Measurements from ENCODE around the gene VAV1.
"Not testable (repeated sequence)": the region's sequence is repeated elsewhere in the genome, so short reads cannot be mapped to it uniquely, and the experiment has no call there.

The VAV1 gene

DNA sequence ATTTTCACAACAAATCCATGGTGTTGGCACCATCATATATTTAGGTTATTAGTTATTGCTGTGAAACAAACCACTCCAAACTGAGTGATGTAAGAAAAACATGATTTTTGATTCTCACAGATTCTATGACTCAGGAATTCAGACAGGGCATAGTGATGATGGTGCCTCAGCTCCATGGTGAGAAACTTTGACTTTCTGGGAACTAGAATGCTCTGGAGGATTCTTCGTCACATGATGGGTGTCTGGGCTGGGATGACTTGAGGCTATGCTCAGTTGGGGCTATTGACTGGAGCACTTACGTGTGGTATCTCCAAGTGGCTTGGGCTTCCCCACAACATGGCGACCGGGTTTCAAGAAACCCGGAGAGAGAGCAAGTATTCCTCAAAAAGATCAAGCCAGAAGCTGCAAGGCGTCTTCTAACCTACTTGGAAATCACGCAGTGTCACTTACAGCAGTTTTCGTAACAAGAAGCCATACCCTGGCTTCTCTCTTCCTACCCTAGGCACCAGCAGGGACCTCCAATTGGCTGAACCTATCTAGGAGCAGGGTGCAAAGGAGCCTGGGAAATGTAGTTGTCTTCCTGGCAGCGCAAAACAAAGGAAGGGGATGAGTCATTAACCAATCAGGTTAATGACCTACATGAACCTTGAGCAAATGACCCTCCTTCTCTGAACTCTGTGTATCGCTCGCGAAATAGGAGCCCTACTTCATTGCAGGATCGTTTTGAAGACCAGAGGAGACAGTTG is 22.4 kb downstream of the VAV1 start:
- Histone ChIP-seq H2AFZ (ENCODE audit: low read depth, low read length) (no peak overlapping the region), H3K27me3 (ENCODE audit: insufficient read depth, low read length) (no peaks in the 10 kb centered on the region), H3K36me3 (ENCODE audit: insufficient read depth, low read length) (no peaks in the 10 kb centered on the region), H3K4me1 (ENCODE audit: insufficient read depth, low read length) (no peaks in the 10 kb centered on the region), H3K9me3 (ENCODE audit: low read length) (peaks cover 5% of the 10 kb centered on the region), H3K4me3 (ENCODE audit: low read length) (no peak overlapping the region)

- Histone ChIP-seq H3K36me3 (ENCODE audit: insufficient read depth, low read length) (no peaks in the 10 kb centered on the region), H3K4me3 (ENCODE audit: low read length) (no peak overlapping the region), H3K27me3 (ENCODE audit: insufficient read depth, low read length) (no peaks in the 10 kb centered on the region), H3K4me1 (ENCODE audit: insufficient read depth, low read length) (no peaks in the 10 kb centered on the region), H3K9me3 (ENCODE audit: low read length) (peaks cover 3% of the 10 kb centered on the region), H2AFZ (ENCODE audit: low read depth, low read length) (no peak overlapping the region)
Measured at GRCh38 chr19:6796278-6796677, 23.8 kb downstream of the VAV1 start.

DNA sequence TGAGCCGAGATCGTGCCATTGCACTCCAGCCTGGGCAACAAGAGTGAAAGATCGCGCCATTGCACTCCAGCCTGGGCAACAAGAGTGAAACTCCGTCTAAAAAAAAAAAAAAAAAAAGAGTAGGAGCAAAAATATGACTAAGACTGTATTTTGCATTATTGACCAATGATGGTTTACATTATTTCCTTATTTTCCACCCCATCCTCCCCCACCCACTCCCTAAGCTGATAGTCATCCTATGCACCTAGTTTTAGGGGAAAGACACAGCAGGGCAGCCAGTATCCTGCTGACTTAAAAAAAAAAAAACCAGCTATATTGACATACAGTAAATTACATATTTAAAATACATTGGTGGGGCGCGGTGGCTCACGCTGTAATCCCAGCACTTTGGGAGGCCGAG is 25.1 kb downstream of the VAV1 start:
- Histone ChIP-seq H2AFZ (ENCODE audit: low read depth, low read length) (no peak overlapping the region), H3K9me3 (ENCODE audit: low read length) (no peaks in the 10 kb centered on the region), H3K4me1 (ENCODE audit: insufficient read depth, low read length) (no peaks in the 10 kb centered on the region), H3K27me3 (ENCODE audit: insufficient read depth, low read length) (no peaks in the 10 kb centered on the region), H3K36me3 (ENCODE audit: insufficient read depth, low read length) (no peaks in the 10 kb centered on the region), H3K4me3 (ENCODE audit: low read length) (no peak overlapping the region)

GRCh38 chr19:6800160-6800790 is 27.8 kb downstream of the VAV1 start:
- not testable (repeated sequence) for H3K4me1 ChIP-seq (ENCODE audit: insufficient read depth, low read length); H3K4me3 ChIP-seq (ENCODE audit: low read length); H2AFZ ChIP-seq (ENCODE audit: low read depth, low read length); H3K27me3 ChIP-seq (ENCODE audit: insufficient read depth, low read length); H3K36me3 ChIP-seq (ENCODE audit: insufficient read depth, low read length); H3K9me3 ChIP-seq (ENCODE audit: low read length)

DNA sequence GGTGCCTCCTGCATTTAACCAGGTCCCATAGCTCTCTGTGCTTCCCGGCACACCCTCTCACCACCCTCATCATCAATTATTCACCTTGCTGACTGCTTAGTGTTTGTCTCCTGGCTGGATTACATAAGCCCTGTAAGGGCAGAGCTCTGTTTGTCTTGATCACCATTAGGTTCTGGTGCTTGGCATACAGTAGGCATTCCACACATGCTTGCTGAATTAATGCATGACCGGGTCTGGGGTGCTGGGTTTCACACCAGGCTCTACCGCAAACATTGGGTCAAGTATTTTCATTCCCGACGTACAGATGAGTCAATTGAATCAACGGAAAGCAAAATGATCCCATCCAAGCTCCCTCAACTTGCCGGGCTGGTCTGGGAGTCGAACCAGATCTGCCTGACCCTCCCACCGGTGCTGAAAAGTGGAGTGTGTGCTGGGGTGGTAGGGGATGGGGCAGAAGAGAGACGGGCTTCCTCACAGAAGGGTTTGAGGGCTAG is 28.5 kb downstream of the VAV1 start:
- no peaks in the 10 kb centered on the region for H3K27me3 ChIP-seq (ENCODE audit: insufficient read depth, low read length)
- no peaks in the 10 kb centered on the region for H3K36me3 ChIP-seq (ENCODE audit: insufficient read depth, low read length)
- H2AFZ ChIP-seq (ENCODE audit: low read depth, low read length), result no peak overlapping the region
- H3K4me1 ChIP-seq (ENCODE audit: insufficient read depth, low read length), result no peaks in the 10 kb centered on the region
- H3K4me3 ChIP-seq (ENCODE audit: low read length), result no peak overlapping the region
- no peaks in the 10 kb centered on the region for H3K9me3 ChIP-seq (ENCODE audit: low read length)

DNA sequence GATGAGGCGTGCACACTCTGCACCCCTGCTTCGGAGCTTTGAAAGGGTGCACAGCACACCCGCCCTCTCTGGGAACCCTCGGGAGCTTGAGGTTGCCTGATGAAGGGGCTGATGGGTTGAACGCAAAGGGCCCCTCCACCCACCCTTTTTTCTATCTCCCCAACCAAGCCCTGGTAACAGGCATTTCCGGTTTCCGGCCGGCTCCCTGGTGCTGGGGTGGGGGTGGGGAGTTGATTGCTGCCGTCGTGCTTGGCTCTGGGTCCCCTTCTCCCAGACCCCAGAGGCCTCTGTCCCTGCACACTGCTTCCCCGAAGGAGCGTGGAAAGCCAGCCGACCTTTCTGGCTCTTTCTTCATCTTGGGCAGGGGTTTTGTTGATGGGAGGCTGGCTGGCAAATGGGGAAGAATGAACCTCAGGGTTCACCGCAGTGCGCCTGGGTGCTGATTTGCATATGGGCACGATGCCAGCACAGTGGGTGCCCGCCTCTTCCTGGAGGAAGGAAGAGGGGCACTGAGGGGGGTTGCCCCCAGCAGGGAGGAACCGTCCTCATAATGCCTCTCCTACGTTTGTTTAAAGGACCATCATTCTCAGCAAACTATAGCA is 29.1 kb downstream of the VAV1 start:
- no peaks in the 10 kb centered on the region for H3K4me1 ChIP-seq (ENCODE audit: insufficient read depth, low read length)
- no peaks in the 10 kb centered on the region for H3K27me3 ChIP-seq (ENCODE audit: insufficient read depth, low read length)
- no peaks in the 10 kb centered on the region for H3K36me3 ChIP-seq (ENCODE audit: insufficient read depth, low read length)
- H3K9me3 ChIP-seq (ENCODE audit: low read length), result no peaks in the 10 kb centered on the region
- H3K4me3 ChIP-seq (ENCODE audit: low read length), result no peak overlapping the region
- H2AFZ ChIP-seq (ENCODE audit: low read depth, low read length), result no peak overlapping the region

DNA sequence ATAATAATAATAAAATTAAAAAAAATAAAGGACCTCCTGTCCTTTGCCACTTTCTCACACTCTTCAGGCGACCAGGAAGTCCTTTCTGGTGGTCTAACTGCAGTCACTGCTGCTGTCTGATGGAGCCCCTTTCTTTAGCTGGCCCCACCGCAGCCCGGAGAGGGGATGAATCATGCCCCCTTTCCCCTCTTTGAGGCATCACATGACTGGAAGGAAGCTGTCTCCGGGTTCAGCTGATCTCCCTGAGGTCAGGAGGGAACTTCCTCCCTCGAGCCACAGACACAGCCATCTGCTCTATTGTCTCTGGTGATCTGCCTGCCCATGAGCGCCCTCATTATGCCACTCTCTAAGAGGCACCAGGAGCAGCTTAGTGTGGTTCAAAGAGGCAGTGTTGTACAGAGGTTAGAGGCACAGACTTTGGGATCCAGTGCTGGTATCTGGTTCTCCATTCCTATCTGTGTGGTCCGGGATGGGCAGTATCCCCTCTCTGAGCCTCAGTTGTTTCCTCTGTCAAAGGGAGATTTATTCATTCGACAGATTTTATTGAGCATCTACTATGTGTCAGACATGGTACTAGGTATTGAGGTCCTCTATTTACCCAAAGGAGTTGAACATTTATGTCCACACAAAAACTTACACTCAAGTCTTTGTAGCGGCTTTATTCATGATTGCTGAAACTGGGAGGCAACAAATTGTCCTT is 30.0 kb downstream of the VAV1 start:
- H3K9me3 ChIP-seq (ENCODE audit: low read length), result no peaks in the 10 kb centered on the region
- H2AFZ ChIP-seq (ENCODE audit: low read depth, low read length), result no peak overlapping the region
- no peak overlapping the region for H3K4me3 ChIP-seq (ENCODE audit: low read length)
- no peaks in the 10 kb centered on the region for H3K4me1 ChIP-seq (ENCODE audit: insufficient read depth, low read length)
- no peaks in the 10 kb centered on the region for H3K36me3 ChIP-seq (ENCODE audit: insufficient read depth, low read length)
- H3K27me3 ChIP-seq (ENCODE audit: insufficient read depth, low read length), result no peaks in the 10 kb centered on the region

- H2AFZ ChIP-seq (ENCODE audit: low read depth, low read length), result no peak overlapping the region
- H3K27me3 ChIP-seq (ENCODE audit: insufficient read depth, low read length), result no peaks in the 10 kb centered on the region
- H3K36me3 ChIP-seq (ENCODE audit: insufficient read depth, low read length), result no peaks in the 10 kb centered on the region
- no peaks in the 10 kb centered on the region for H3K4me1 ChIP-seq (ENCODE audit: insufficient read depth, low read length)
- no peak overlapping the region for H3K4me3 ChIP-seq (ENCODE audit: low read length)
- no peaks in the 10 kb centered on the region for H3K9me3 ChIP-seq (ENCODE audit: low read length)
Measured at GRCh38 chr19:6803036-6803404, 30.5 kb downstream of the VAV1 start.

GRCh38 chr19:6806488-6806887 is 34.0 kb downstream of the VAV1 start:
- H2AFZ ChIP-seq (ENCODE audit: low read depth, low read length), result no peak overlapping the region
- H3K27me3 ChIP-seq (ENCODE audit: insufficient read depth, low read length), result no peaks in the 10 kb centered on the region
- no peaks in the 10 kb centered on the region for H3K4me1 ChIP-seq (ENCODE audit: insufficient read depth, low read length)
- H3K4me3 ChIP-seq (ENCODE audit: low read length), result no peak overlapping the region
- no peaks in the 10 kb centered on the region for H3K36me3 ChIP-seq (ENCODE audit: insufficient read depth, low read length)
- H3K9me3 ChIP-seq (ENCODE audit: low read length), result no peaks in the 10 kb centered on the region

GRCh38 chr19:6807291-6807690 is 34.8 kb downstream of the VAV1 start:
- Histone ChIP-seq H3K9me3 (ENCODE audit: low read length) (no peaks in the 10 kb centered on the region), H3K36me3 (ENCODE audit: insufficient read depth, low read length) (no peaks in the 10 kb centered on the region), H3K4me1 (ENCODE audit: insufficient read depth, low read length) (no peaks in the 10 kb centered on the region), H3K4me3 (ENCODE audit: low read length) (no peak overlapping the region), H3K27me3 (ENCODE audit: insufficient read depth, low read length) (no peaks in the 10 kb centered on the region), H2AFZ (ENCODE audit: low read depth, low read length) (no peak overlapping the region)

- Histone ChIP-seq H3K27me3 (ENCODE audit: insufficient read depth, low read length) (no peaks in the 10 kb centered on the region), H3K9me3 (ENCODE audit: low read length) (no peaks in the 10 kb centered on the region), H2AFZ (ENCODE audit: low read depth, low read length) (no peak overlapping the region), H3K4me3 (ENCODE audit: low read length) (no peak overlapping the region), H3K36me3 (ENCODE audit: insufficient read depth, low read length) (no peaks in the 10 kb centered on the region), H3K4me1 (ENCODE audit: insufficient read depth, low read length) (no peaks in the 10 kb centered on the region)
Measured at GRCh38 chr19:6808494-6808893, 36.0 kb downstream of the VAV1 start.

DNA sequence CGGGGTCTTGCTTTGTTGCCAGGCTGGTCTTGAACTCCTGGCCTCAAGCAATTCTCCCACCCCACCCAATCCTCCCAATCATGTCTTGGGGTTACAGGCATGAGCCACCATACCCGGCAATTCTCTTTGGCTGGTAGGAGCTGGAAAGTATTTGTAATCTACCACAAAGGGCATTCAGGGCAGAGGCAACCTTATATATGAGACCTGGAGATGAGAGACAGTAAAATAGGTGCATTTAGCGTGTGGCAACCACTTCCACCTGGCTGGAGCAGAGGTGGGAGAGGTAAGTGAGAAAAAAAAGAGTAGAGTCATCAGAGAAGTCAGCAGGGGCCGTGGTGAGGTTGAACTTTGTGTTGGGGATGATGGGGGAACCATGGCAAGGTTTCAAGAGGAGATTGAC is 36.8 kb downstream of the VAV1 start:
- Histone ChIP-seq H3K4me3 (ENCODE audit: low read length) (no peak overlapping the region), H3K36me3 (ENCODE audit: insufficient read depth, low read length) (no peaks in the 10 kb centered on the region), H3K4me1 (ENCODE audit: insufficient read depth, low read length) (no peaks in the 10 kb centered on the region), H3K27me3 (ENCODE audit: insufficient read depth, low read length) (no peaks in the 10 kb centered on the region), H3K9me3 (ENCODE audit: low read length) (no peaks in the 10 kb centered on the region), H2AFZ (ENCODE audit: low read depth, low read length) (no peak overlapping the region)

GRCh38 chr19:6811378-6811777 is 38.9 kb downstream of the VAV1 start:
- H3K4me3 ChIP-seq (ENCODE audit: low read length), result peak overlapping the region; percentile 17
- H3K27me3 ChIP-seq (ENCODE audit: insufficient read depth, low read length), result no peaks in the 10 kb centered on the region
- no peaks in the 10 kb centered on the region for H3K9me3 ChIP-seq (ENCODE audit: low read length)
- no peaks in the 10 kb centered on the region for H3K4me1 ChIP-seq (ENCODE audit: insufficient read depth, low read length)
- H2AFZ ChIP-seq (ENCODE audit: low read depth, low read length), result peak overlapping the region; percentile 93
- no peaks in the 10 kb centered on the region for H3K36me3 ChIP-seq (ENCODE audit: insufficient read depth, low read length)

All from neuron (in vitro differentiated cells).